A673 (cell line): ENCODE results near the gene CAST. TPM values are rescaled to one million over a fixed set of nuclear protein-coding genes. Genes with fewer than 3 reads are reported as not detected.

Source experiments
- BruUV-seq: library from RNA; stranded (reverse); fragments of 400-500 nt; replicated peaks from 2 replicates; lab custom pipeline; 2021; lab: Mats Ljungman, UMichigan
- CTCF ChIA-PET: fragments of 300-600 bp; sonication (Branson Sonifier 250); formaldehyde crosslinking; loops from one replicate; lab custom pipeline; 2022; ENCODE audit warnings: antibody characterized with exemption; lab: Charles Lee
- POLR2A ChIA-PET: fragments of 300-600 bp; sonication (Branson Sonifier 250); formaldehyde crosslinking; loops from one replicate; lab custom pipeline; 2022; ENCODE audit warnings: antibody characterized with exemption; ENCODE audit not compliant: low non-redundant PET; lab: Charles Lee
- DNase-seq: peaks from one replicate; pipeline ENCODE4 v3.0.0-alpha.2; 2015; ENCODE audit warnings: low spot score
- H3K27ac ChIP-seq: fragments of 200-600 bp; sonication (generic); 2 replicates; pipeline ENCODE4 v1.5.1; 2016; ENCODE audit warnings: mixed run types, low read depth, mild to moderate bottlenecking, mixed read lengths, antibody characterized with exemption, low read length; ENCODE audit not compliant: poor library complexity, severe bottlenecking
- H3K27me3 ChIP-seq: fragments of 200-600 bp; sonication (generic); replicated peaks from 2 replicates; pipeline ENCODE4 v1.6.1; 2017; ENCODE audit warnings: mixed run types, low read depth, mild to moderate bottlenecking, mixed read lengths, antibody characterized with exemption, low read length; ENCODE audit not compliant: insufficient read depth, poor library complexity
- H3K36me3 ChIP-seq: fragments of 200-600 bp; sonication (generic); 2 replicates; pipeline ENCODE4 v1.6.1; 2016; ENCODE audit warnings: mixed run types, mild to moderate bottlenecking, mixed read lengths, antibody characterized with exemption, low read length; ENCODE audit not compliant: insufficient read depth, poor library complexity, severe bottlenecking
- H3K4me1 ChIP-seq: fragments of 200-600 bp; sonication (generic); 2 replicates; pipeline ENCODE4 v1.6.1; 2017; ENCODE audit warnings: mixed run types, mild to moderate bottlenecking, mixed read lengths, antibody characterized with exemption, low read length; ENCODE audit not compliant: insufficient read depth, poor library complexity, severe bottlenecking
- H3K4me3 ChIP-seq: fragments of 200-600 bp; sonication (generic); 2 replicates; pipeline ENCODE4 v1.5.1; 2016; ENCODE audit warnings: low read depth, mixed run types, mild to moderate bottlenecking, mixed read lengths, low read length; ENCODE audit not compliant: poor library complexity, severe bottlenecking
- H3K9me3 ChIP-seq: fragments of 200-600 bp; sonication (generic); 2 replicates; pipeline ENCODE4 v1.6.1; 2016; ENCODE audit warnings: mixed run types, low read depth, mild to moderate bottlenecking, mixed read lengths, antibody characterized with exemption, low read length; ENCODE audit not compliant: poor library complexity, severe bottlenecking
- EZH2 ChIP-seq: fragments of 200-600 bp; sonication (generic); IDR thresholded peaks from 2 replicates; pipeline ENCODE4 v1.6.1; 2017; ENCODE audit warnings: borderline replicate concordance, low read depth, mild to moderate bottlenecking, mixed read lengths, antibody characterized with exemption, low read length; ENCODE audit not compliant: poor library complexity, severe bottlenecking
- intact Hi-C: fragments of 100-400 bp; cut with micrococcal nuclease; formaldehyde crosslinking; loops from one replicate; pipeline ENCODE4 v1.10.0; 2022; ENCODE audit not compliant: unreplicated experiment
- total RNA-seq: library from RNA; stranded (reverse); gene quantifications from 2 replicates; pipeline ENCODE4 v1.2.3, GENCODE V29; 2021
- TF ChIP-seq, protein P1 (sequence below): fragments of 300-800, 200-600 bp; sonication (generic); conservative IDR thresholded peaks from 2 replicates; pipeline ENCODE4 v1.5.1; 2017; ENCODE audit warnings: low read depth, mild to moderate bottlenecking, antibody characterized with exemption, low read length, moderate library complexity, mixed read lengths

The CAST gene
- total RNA-seq, 1 experiment from 2014 or later, result 66.8 TPM

DNA sequence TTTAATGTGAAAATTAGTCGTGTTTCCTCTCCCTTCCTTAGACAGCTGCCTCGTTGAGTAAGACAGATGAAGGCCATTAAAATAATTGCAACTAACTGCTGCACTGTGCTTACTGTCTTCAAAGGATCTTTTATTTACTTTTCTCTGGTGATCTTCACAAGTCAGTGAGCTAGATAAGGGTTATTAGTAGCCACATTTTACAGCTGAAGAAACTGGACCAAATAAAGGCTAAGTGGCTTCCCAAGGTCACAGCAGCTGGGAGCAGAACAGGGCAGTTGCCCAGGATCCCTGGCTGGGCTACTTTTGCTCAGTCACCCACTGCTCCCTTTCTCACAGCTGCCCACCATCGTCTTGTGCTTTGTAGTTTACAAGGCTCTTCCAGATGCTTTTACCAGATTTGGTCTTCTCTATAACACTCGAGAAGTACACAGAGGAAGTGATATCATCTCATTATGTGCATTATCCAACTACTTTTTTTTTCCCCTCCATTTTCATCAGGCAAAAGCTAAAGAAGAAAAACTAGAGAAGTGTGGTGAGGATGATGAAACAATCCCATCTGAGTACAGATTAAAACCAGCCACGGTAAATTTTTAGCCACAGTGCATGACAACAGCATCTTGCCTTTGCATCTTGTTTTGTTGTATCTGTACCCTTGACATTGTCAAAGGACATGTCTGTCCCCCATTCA lies 83.8 kb downstream of the CAST start:
- peaks cover 13% of the 10 kb centered on the region for H3K36me3 ChIP-seq
- no peak overlapping the region for H3K4me3 ChIP-seq
- intact Hi-C loops, result loop anchor here (5.0 kb wide), 1 partner anchor 134 kb away; no protein-coding TSS in a partner anchor
- H3K9me3 ChIP-seq, result no peaks in the 10 kb centered on the region
- no peaks in the 10 kb centered on the region for H3K27me3 ChIP-seq
- CTCF ChIA-PET, result no interaction called here
- POLR2A ChIA-PET, result no interaction called here
- peak; percentile 76 for DNase-seq
- peaks cover 33% of the 10 kb centered on the region for H3K4me1 ChIP-seq
- no TSS peak for BruUV-seq
- no peak for TF ChIP-seq EZH2
- TF ChIP-seq, protein P1, sequence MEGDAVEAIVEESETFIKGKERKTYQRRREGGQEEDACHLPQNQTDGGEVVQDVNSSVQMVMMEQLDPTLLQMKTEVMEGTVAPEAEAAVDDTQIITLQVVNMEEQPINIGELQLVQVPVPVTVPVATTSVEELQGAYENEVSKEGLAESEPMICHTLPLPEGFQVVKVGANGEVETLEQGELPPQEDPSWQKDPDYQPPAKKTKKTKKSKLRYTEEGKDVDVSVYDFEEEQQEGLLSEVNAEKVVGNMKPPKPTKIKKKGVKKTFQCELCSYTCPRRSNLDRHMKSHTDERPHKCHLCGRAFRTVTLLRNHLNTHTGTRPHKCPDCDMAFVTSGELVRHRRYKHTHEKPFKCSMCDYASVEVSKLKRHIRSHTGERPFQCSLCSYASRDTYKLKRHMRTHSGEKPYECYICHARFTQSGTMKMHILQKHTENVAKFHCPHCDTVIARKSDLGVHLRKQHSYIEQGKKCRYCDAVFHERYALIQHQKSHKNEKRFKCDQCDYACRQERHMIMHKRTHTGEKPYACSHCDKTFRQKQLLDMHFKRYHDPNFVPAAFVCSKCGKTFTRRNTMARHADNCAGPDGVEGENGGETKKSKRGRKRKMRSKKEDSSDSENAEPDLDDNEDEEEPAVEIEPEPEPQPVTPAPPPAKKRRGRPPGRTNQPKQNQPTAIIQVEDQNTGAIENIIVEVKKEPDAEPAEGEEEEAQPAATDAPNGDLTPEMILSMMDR, result no peak
- H3K27ac ChIP-seq, result peak overlapping the region; percentile 89

DNA sequence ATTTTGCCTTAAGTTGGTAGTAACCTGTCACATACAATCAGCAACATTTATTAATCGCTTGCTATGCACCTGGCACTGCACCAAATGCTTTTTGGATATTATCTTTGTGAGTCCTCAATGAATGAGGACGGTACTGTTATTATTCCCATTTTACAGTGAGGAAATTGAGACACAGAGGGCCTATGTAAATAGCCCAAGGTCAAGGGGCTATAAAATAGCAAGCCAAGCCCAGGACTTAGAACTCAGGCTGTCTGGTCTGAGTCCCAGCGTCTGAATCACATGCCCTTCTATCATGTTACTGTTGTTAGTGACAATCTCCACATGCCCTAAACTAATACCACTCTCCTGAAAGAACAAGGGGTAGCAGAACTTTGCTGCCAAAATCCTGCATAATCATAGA lies 85.5 kb downstream of the CAST start:
- BruUV-seq, result no TSS peak

DNA sequence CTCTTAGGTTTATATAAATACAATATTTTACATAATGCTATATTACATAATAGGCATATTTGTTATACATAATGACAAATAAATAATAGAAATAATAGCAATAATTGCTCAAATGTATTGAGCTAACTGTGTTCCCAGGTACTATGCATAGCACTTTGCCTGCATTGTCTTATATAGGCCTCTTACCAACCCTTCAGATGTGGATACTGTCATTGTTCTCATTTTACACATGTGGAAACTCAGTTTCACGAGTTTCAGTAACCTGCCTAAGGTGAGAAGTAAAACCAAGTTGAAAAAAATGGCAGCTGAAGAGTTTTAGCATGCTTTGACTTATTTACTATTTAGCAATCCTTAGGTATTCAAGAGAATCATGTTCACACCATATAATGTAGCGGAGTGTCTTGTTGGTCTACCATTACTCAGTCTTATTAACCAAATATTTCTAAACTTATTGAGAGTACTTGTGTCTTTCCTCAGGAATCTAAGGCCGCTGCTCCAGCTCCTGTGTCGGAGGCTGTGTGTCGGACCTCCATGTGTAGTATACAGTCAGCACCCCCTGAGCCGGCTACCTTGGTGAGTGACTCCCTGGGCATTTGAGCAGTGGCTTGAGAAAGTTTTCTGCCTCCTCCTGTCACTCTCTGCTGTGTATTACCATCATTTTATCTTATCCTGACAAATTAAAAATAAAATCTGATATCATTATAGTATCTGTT lies 88.1 kb downstream of the CAST start:
- no peak overlapping the region for H3K4me3 ChIP-seq
- peaks cover 27% of the 10 kb centered on the region for H3K36me3 ChIP-seq
- intact Hi-C loops, result loop anchor here (5.0 kb wide), 1 partner anchor 247 kb away; no protein-coding TSS in a partner anchor
- no peak overlapping the region for H3K27ac ChIP-seq
- no peaks in the 10 kb centered on the region for H3K27me3 ChIP-seq
- no TSS peak for BruUV-seq
- DNase-seq, result no peak
- H3K9me3 ChIP-seq, result no peaks in the 10 kb centered on the region
- ChIA-PET CTCF (no interaction called here), POLR2A (no interaction called here)
- TF ChIP-seq, protein P1, result no peak
- no peak for TF ChIP-seq EZH2
- H3K4me1 ChIP-seq, result peaks cover 15% of the 10 kb centered on the region

More for the DNA sequence above, 85.5 kb downstream of the CAST start:
- POLR2A ChIA-PET, result no interaction called here
- CTCF ChIA-PET, result no interaction called here
- TF ChIP-seq EZH2, result no peak
- TF ChIP-seq, protein P1, result no peak
- Histone ChIP-seq H3K4me3 (no peak overlapping the region), H3K9me3 (no peaks in the 10 kb centered on the region), H3K36me3 (peaks cover 13% of the 10 kb centered on the region), H3K4me1 (peaks cover 33% of the 10 kb centered on the region), H3K27ac (no peak overlapping the region), H3K27me3 (no peaks in the 10 kb centered on the region)
- no peak for DNase-seq
- intact Hi-C loops, result loop anchor here (5.0 kb wide), 1 partner anchor 135 kb away; no protein-coding TSS in a partner anchor
